ENCODE measurements around the gene AP2A2. TPM values are rescaled to one million over a fixed set of nuclear protein-coding genes. Genes with fewer than 3 reads are reported as not detected.

AP2A2 gene
- total RNA-seq, 1 experiment from 2014 or later: 55.5 TPM

DNA sequence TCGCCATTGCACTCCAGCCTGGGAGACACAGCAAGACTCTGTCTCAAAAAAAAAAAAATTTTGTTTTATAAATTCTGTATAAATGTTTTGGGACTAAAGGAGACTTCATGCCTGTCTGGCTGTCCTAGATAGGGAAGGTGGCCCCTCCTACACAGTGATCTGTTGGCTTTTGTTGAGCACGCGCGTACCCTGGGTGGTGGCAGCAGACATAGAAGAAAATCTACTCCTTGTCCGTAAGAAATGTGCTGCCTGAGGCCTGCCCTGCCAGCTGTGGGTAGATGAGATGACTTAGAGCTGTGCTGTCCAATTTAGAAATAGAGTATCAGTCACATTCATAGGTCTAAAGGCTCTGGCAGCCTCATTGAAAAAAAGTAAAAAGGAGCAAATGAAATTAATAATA is 37.0 kb downstream of the AP2A2 start:
- POLR2A ChIA-PET: no interaction called here
- BruUV-seq (replicated peaks): no TSS peak

More for the DNA sequence above, 37.0 kb downstream of the AP2A2 start:
- ChIA-PET CTCF (no interaction called here), RAD21 (ENCODE audit: low non-redundant PET in 1 of 2, low total read pairs in 2 of 2, uncharacterized antibody in 2 of 2, unreplicated experiment in 2 of 2) (no interaction called here)
- peaks cover 0 to 4% of the 10 kb centered on the region in 2 experiments; a peak in 2 of 4 replicates for H3K4me1 ChIP-seq (ENCODE audit: control insufficient read depth in 1 of 2, insufficient read depth in 2 of 2, low read length in 2 of 2)
- no peak overlapping the region for H3K27ac ChIP-seq (ENCODE audit: low read depth, low read length)
- ATAC-seq: no peak
- no peak for DNase-seq (ENCODE audit: low read depth, low spot score)
- H3K79me2 ChIP-seq (ENCODE audit: insufficient read depth, low read length): peaks cover 39% of the 10 kb centered on the region
- H3K36me3 ChIP-seq (ENCODE audit: control insufficient read depth in 1 of 2, insufficient read depth in 2 of 2, low read length in 2 of 2): peaks cover 6 to 21% of the 10 kb centered on the region in 2 experiments; a peak in 3 of 4 replicates
- H4K20me1 ChIP-seq (ENCODE audit: insufficient read depth): no peaks in the 10 kb centered on the region
- H3K9me2 ChIP-seq (ENCODE audit: insufficient read depth): no peaks in the 10 kb centered on the region
- intact Hi-C loops (cut with micrococcal nuclease): no loop called here
- no peak overlapping the region for H3K9ac ChIP-seq (ENCODE audit: low read length)
- H3K4me2 ChIP-seq (ENCODE audit: low read length): no peak overlapping the region
- H2AFZ ChIP-seq (ENCODE audit: low read depth, low read length, poor library complexity, severe bottlenecking): no peak overlapping the region
- H3K4me3 ChIP-seq (replicated peaks in 1 of 2; ENCODE audit: low read depth in 1 of 2, low read length in 2 of 2): no peak overlapping the region
- H3K27me3 ChIP-seq (ENCODE audit: insufficient read depth, low read length): no peaks in the 10 kb centered on the region
- TF ChIP-seq, protein P1, sequence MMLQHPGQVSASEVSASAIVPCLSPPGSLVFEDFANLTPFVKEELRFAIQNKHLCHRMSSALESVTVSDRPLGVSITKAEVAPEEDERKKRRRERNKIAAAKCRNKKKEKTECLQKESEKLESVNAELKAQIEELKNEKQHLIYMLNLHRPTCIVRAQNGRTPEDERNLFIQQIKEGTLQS (IDR thresholded peaks at IDR 0.05): no peak
- TF ChIP-seq ZNF274 (IDR thresholded peaks at IDR 0.05; ENCODE audit: low read depth, low read length) (no peak), YY1 (IDR thresholded peaks at IDR 0.05; ENCODE audit: extremely low read depth, insufficient replicate concordance, low read depth, low read length) (no peak), FOSL1 (IDR thresholded peaks at IDR 0.05; ENCODE audit: low read depth) (no peak), EZH2phosphoT487 (IDR thresholded peaks at IDR 0.05; ENCODE audit: borderline replicate concordance) (no peak), SP1 (IDR thresholded peaks at IDR 0.05; ENCODE audit: low read depth) (no peak), EZH2 (IDR thresholded peaks at IDR 0.05) (no peak), ELF1 (IDR thresholded peaks at IDR 0.05; ENCODE audit: borderline replicate concordance, low read depth) (no peak), EGR1 (IDR thresholded peaks at IDR 0.05; ENCODE audit: low read depth) (no peak), ZFX (IDR thresholded peaks at IDR 0.05) (no peak), SIN3A (IDR thresholded peaks at IDR 0.05; ENCODE audit: low read depth) (no peak), RAD21 (IDR thresholded peaks at IDR 0.05; ENCODE audit: low read depth) (no peak)
- TF ChIP-seq, protein P2, sequence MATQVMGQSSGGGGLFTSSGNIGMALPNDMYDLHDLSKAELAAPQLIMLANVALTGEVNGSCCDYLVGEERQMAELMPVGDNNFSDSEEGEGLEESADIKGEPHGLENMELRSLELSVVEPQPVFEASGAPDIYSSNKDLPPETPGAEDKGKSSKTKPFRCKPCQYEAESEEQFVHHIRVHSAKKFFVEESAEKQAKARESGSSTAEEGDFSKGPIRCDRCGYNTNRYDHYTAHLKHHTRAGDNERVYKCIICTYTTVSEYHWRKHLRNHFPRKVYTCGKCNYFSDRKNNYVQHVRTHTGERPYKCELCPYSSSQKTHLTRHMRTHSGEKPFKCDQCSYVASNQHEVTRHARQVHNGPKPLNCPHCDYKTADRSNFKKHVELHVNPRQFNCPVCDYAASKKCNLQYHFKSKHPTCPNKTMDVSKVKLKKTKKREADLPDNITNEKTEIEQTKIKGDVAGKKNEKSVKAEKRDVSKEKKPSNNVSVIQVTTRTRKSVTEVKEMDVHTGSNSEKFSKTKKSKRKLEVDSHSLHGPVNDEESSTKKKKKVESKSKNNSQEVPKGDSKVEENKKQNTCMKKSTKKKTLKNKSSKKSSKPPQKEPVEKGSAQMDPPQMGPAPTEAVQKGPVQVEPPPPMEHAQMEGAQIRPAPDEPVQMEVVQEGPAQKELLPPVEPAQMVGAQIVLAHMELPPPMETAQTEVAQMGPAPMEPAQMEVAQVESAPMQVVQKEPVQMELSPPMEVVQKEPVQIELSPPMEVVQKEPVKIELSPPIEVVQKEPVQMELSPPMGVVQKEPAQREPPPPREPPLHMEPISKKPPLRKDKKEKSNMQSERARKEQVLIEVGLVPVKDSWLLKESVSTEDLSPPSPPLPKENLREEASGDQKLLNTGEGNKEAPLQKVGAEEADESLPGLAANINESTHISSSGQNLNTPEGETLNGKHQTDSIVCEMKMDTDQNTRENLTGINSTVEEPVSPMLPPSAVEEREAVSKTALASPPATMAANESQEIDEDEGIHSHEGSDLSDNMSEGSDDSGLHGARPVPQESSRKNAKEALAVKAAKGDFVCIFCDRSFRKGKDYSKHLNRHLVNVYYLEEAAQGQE (IDR thresholded peaks at IDR 0.05; ENCODE audit: low read depth): no peak
- H3K9me3 ChIP-seq (ENCODE audit: control insufficient read depth in 1 of 2, insufficient read depth in 1 of 2, low read depth in 1 of 2, low read length in 2 of 2): peaks cover 5 to 6% of the 10 kb centered on the region in 2 experiments; a peak in 1 of 4 replicates
